Sciatic nerve (tissue), 2 donors: ENCODE measurements around the gene MSMB. TPM values are rescaled to one million over a fixed set of nuclear protein-coding genes. Genes with fewer than 3 reads are reported as not detected.
"Not testable (repeated sequence)": the region's sequence is repeated elsewhere in the genome, so short reads cannot be mapped to it uniquely, and the experiment has no call there.

Experiments used
- ATAC-seq: fragments of 200-7000 bp; cut with Tn5 transposase; one replicate; pipeline ENCODE4 v1.9.1; 2020; ENCODE audit warnings: mild to moderate bottlenecking, moderate library complexity
- DNase-seq: peaks from one replicate; pipeline ENCODE4 v3.0.0-alpha.2; 2020; ENCODE audit warnings: low spot score
- intact Hi-C: fragments of 100-400 bp; cut with DNase I; formaldehyde crosslinking; loops from one replicate; pipeline ENCODE4 v1.14.2; 2022
- total RNA-seq: library from RNA; stranded (reverse); fragmentation: NEBNext Ultra II Directional; extraction: Animal tissue kit (Norgen Biotek cat#: 25700); gene quantifications from one replicate; pipeline ENCODE4 v1.2.1, GENCODE V29; 2021
- donor health status: DM: no; HTN: no; CAD: no.
- donor health status: DM: no; HTN: no; CAD: no.

MSMB gene
- total RNA-seq, 1 donor from 2014 or later = not detected

DNA sequence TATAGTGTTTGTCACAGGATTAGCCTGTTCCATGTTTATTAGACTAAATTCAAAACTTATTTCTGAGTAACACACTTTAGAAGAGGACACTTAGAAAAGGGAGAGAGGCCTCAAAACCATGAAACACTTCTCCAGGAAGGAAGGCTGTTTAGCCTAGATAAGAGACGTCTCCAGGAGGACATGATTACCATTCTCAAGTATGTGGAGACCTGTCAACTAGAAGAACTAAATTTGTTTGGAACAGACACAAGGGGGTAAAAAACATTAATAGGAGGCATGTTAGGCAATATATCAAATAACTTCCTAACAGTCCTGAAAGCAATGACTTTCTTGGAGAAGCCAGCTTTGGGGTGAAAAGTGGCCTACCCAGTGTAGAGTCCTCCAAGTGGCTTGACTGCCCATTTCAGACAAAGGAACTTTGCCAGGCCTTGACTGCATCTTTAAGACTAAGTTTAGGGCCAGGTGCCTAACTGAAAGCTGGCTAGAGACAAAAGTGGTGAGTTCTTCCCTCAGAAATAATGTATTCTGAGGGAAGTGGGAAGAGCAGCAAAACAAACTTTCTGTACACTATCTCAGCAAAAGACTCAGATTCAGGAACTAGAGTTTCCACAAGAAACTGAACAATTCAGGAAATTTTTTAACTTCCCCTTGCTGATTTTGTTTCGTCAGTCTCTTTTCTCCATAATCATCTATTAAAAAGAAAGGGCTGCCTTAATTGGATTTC, 27.5 kb downstream of the MSMB start:
- intact Hi-C loops = no loop called here
- DNase-seq (no peak), ATAC-seq (no peak)

DNA sequence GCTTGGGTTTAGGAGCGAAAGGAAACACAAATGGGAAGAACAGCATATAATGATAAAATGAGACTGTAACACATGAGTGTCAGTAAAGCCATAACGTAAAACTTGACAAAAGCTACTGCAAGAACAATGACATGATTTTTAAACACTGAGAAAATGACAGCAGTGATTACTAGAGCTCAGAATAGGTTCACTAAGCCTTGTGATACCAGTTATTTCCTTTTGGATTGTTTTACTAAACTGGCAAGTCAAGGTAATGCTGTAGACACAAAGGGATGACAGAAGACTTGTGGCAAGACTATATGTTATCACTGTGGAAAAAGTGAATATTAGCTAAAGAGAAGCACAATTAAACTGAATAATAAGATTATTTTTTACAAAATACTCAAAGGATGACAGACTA, 28.3 kb downstream of the MSMB start:
- DNase-seq (no peak), ATAC-seq (no peak)
- intact Hi-C loops = no loop called here

DNA sequence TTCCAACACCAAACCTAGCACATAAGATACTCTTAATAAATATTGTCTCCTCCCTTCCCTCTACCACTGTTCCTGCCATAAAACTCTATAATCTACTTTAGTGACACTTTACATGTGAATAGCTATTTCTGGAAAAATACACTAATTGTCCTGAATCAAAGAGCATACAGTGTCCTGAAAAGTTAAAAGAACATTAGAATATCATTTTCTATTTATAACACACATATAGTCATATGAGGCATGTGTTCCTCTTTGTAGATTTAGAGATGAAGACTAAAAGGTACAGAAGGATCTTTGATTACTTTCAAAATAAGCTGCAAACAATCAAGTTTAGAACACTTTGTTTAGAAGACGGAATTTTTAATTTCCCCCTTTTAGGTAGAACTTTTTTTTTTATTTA, 29.3 kb downstream of the MSMB start:
- intact Hi-C loops = no loop called here
- ATAC-seq (no peak), DNase-seq (no peak)

DNA sequence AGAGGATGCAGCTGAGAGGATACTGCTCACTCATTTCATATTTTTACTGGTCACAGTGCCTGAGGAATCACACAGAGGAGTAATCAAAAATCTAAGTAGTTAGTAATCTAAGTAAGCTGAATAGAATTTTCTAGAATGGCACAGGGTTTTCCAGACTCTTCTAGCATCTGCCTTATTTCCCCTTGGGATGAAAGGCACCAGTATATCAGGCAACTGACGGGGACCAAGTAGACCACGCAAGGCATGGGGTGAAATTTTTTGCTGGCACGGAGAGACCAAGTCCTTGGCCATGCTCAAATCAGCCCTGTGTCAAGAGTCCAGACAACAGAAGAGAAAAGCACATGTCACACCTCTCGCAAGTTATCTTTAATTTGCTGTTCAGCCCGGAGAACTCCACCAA, 29.9 kb downstream of the MSMB start:
- ATAC-seq = no peak
- DNase-seq = no peak
- intact Hi-C loops = no loop called here

DNA sequence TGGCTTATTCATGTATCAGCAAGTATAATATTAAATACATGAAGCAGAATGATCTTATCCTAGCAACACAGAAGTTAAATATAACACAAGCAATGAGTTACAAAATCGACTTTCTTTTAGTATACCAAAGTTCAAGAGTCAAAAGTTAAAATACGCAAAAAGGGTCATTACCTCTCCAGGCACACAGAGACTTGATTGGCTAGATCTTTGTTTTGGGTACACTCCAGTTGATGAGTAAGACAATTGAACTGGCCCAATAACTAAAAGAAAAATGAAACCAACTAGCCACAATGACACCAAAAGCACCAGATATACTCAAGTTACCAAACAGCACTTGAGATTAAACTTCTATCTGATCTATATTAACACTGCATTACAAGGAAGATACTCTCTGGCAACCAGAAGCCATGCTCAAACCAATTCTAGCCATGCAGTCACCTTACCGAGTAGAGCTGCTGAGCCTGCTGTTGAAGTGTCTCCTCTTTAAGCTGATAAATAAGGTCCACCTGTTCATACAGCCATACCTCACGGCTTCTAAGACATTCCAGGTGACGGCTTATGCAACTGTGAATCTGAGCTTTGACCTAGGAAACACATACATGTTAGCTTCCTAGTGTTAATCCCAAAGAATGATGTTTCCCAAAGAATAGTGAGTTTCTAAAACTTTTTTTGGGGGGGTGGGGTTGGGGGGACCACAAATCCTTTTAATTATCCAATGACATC, 31.2 kb downstream of the MSMB start:
- intact Hi-C loops = no loop called here
- ATAC-seq (no peak), DNase-seq (no peak)

DNA sequence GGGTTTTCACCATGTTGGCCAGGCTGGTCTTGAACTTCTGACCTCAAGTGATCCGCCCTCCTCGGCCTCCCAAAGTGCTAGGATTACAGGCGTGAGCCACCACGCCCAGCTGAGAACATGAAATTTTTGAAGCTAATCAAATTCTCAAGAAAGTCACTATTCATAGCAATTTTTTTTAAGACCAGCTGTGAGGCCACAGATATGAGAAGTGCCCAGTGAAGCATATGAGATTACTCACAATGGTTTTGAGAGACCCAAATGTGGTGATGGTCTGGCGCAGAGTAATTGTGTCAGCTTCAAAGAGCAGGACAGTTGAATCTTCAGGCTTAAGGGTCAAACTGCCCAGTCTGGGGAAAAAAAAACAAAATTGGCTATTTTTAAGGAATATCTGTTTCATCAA, 31.9 kb downstream of the MSMB start:
- ATAC-seq (no peak), DNase-seq (no peak)
- intact Hi-C loops = no loop called here

DNA sequence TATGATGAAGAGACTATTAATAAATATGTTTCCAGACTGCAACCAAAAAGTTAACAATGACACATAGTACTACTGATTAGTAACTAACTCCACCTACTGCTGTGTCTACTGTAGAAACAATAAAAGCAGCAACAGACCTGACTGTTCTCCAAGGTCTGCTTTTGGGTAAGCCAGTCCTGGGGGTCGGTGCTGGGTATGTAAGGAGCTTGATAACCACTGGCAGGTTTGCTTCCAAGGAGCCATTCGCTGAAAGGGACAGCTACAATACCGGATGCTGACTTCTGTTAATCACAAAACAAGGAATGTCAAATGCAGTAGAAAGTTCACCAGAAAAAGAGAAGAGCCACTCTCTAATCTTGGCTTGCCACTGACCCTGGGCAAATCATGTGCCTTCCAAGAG, 33.3 kb downstream of the MSMB start:
- intact Hi-C loops = no loop called here
- ATAC-seq (no peak), DNase-seq (no peak)

DNA sequence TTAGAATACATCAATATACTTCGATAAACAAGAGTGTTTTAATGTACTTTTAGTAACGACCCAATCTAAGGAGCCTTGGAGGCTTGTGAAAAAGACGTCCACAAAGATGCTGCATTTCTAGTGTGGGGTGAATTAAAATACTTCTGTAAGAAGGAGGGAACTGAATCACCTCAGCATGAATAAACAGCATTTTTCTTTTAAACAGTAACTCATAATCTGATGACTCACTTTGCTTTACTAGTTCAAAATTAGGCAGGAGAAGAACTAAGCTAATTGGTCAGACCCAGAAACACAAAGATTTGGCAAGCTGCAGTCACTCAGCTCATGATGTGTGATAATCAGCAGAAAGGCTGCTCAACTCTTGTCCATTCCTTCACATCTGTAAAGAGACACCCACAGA, 39.9 kb downstream of the MSMB start:
- intact Hi-C loops = no loop called here
- ATAC-seq (no peak), DNase-seq (no peak)

DNA sequence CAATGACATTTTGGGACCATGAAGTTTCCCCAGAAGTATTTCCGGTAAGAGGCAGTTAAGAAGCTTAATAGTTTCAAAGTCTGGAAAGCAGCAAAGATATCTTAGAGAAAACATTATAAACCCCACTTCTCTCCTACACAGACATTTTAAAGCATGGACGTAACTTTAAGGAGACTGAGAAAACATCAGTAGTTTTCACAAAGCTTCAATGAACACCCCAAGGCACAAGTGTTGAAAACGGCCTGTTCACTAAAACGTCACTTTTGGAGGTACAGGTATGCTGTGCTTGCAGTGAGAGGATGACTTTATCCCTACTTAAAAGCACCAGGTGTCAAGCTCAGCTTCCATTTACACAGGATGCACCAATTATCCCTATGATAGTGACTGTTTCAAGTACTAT, 40.7 kb downstream of the MSMB start:
- intact Hi-C loops = no loop called here
- no peak for DNase-seq
- no peak for ATAC-seq

DNA sequence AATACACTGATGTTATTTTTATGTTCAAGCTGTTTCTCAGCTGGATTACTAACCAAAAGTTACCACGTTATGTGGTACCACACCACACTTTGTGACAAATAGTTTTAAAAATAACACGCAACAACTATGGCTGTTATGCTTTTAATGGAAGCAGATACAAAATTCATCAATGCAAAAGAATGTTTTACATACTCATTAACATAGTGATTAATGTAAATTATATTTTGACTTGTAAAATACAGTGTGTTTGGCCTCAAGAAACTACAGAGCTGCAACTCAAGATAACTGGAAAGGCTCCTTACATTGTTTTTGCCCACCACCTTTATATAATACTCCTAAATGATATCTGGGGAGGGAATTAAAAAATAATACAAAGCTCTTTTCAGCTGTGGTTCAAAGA, 41.1 kb downstream of the MSMB start:
- intact Hi-C loops = no loop called here
- ATAC-seq = no peak
- no peak for DNase-seq

DNA sequence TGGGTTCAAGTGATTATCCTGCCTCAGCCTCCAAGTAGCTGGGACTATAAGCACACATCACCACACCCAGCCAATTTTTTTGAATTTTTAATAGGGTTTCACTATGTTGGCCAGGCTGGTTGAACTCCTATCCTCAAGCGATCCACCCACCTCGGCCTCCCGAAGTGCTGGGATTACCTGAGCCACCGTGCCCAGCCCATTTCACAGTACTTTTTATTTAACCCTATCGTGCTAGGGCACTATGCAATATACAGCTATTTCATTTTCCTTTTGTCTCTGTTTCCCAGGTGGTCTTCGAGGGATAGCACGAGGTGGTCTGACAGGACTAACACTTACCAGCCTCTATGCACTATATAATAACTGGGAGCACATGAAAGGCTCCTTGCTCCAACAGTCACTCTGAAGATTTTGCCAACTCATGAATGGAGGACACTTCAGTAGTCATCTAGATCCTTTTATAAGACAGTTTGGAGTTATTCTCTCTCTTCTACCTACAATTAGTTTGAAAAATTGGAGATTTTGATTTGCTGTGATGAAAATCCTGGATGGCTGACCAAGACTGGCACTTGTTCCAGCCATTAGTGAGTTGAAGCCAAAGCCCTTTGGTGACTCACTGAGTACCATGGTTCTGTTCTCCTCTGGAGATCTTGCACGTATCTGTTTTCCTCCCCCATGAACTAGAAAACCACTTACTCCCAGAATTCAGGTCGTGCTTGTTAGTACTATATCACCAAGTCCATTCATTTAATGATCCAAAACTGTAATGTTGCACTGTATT, 43.0 kb downstream of the MSMB start:
- no peak for DNase-seq
- intact Hi-C loops = no loop called here
- no peak for ATAC-seq

DNA sequence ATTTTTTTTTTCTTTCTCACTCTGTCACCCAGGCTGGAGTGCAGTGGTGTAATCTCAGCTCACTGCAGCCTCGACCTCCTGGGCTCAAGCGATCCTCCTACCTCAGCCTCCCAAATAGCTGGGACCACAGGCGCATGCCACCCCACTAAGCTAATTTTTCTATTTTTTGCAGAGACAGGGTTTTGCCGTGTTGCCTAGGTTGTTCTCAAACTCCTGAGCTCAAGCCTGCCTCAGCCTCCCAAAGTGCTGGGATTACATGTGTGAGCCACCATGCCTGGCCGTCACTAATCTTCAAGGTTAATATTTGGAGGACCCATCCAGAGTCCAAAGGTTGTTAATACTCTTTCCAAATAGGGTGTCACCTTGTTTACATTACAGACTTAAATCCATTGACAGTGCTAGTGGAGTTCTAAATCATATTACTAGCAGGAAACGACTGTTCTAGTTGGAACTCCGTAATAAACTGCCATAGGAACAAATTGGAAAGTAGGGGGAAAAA, 43.8 kb downstream of the MSMB start:
- intact Hi-C loops, DNase-seq, ATAC-seq: not testable (repeated sequence)

DNA sequence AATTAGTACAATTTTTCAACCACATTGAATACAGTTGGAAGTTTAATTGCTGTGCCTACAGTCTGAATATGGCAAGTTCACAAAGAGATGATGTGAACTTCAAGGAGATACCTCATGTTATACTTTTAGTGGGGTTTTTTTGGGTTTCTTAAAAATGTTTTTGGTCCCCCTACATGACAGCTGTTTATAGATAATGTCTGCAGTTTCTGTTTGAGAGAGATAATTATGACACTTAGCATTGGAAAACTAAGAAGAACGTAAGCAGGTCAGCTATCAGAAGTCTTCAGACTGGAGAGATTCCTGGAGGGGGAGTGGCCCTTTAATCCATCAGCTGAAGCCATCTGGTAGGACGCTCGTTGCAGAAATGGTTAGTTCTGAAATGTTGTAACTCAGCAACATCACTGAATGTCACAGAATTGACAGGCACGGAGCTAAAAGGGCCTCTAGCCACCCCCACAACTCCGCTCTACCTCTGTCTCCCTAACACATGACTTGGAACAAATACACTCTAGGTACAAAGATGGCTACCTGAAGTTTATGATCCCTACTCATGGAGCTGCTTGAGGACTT, 44.8 kb downstream of the MSMB start:
- ATAC-seq (no peak), DNase-seq (no peak)
- intact Hi-C loops = no loop called here

DNA sequence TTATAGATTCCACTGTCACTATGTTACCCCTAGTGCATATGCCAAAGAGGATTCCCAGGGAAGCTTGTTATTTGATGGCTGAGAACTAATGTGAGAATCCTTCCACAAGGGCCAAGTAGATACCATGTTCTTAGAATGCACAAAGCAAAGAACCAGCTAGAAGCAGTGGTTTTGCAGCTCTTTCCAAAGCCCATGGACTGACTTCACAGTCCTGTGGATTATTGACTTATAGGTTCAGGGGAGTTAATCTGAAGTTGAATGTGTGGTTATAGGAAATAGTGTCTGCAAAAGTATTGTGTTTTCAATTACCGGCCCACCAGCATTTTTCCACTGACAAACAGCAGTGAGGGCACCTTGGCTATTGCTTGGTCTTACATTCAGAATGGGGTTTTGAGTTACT, 45.5 kb downstream of the MSMB start:
- intact Hi-C loops = no loop called here
- no peak for ATAC-seq
- no peak for DNase-seq

DNA sequence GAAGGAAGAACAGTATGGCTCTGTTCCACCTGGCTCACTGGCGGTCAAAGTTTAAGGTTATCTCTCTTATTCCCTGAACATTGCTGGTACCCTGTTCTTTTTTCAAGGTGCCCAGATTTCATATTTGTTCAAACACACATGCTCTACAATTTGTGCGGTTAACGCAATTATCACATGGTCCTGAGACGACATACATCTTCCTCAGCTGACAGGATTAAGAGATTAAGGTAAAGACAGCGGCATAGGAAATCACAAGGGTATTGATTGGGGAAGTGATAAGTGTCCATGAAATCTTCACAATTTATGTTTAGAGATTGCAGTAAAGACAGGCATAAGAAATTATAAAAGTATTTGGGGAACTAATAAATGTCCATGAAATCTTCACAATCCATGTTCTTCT, 46.1 kb downstream of the MSMB start:
- intact Hi-C loops, DNase-seq, ATAC-seq: not testable (repeated sequence)

DNA sequence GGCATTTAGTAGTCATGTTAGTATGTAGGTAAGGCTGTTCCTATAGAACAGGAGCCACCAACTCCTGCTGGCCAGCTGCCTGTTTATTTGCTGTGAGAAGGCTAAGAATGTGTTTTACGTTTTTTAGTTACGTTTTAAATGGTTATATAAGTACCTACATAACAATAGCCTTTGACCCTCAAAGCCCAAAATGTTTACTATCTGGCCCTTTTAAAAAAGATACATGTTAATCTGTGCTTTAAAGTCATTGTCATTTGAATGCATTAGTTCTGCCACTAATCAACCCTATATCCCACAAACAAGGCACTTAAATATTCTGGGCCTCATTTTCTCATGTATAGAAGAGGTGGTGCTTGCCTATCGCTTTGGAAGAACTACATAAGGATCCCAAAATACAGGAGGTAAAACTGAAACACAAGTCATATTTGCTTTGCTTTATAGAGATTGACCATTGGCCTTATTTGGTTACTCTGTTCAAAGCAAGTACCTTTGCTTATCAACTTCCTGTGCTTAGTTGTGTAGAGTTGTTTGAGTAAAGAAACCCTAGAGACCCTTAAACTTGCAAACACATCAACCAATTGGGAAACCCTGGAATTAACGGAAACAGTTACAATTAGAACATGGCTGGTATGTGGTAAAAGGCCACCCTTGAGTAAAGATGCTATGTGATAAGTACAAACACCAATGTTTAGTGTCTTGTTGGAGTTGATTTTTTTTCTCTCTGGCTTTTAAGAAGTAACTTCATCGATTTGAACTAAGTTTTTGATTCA, 47.9 kb downstream of the MSMB start:
- intact Hi-C loops = no loop called here

DNA sequence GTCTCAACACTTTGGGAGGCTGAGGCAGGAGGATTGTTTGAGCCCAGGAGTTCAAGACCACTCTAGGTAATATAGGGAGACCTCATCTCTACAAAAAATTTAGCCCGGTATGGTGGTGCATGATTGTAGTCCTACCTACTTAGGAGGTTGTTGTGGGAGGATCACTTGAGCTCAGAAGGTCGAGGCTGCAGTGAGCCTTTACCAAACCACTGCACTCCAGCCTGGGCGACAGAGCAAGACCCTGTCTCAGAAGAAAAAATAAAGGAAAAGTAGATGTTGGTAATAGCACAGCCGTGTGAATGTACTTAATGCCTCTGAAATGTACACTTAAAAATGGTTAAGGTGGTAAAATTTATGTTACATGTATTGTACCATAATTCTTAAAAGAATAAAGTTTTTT, 48.5 kb downstream of the MSMB start:
- intact Hi-C loops = no loop called here
- no peak for DNase-seq
- no peak for ATAC-seq

More for the DNA sequence above, 47.9 kb downstream of the MSMB start:
- ATAC-seq (no peak), DNase-seq (no peak)

DNA sequence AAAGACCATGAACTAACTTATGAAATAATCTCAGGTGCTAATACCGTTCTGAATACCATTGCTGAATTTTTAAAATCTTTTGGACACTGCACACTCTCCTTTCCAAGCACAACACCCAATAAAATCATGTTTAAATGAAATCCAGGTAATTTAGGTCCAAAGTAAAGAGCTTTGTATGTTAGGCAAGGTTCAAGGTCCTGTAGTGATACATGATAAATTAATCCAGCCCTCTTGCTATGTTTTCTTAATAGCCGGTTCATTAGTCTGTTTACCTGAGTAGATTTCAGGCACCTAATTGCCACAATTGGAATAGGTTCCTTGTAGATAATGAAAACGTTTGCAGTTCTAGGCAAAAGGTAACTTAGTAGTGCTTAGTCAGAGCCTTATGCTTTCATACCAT, 60.5 kb downstream of the MSMB start:
- ATAC-seq, intact Hi-C loops, DNase-seq: not testable (repeated sequence)

DNA sequence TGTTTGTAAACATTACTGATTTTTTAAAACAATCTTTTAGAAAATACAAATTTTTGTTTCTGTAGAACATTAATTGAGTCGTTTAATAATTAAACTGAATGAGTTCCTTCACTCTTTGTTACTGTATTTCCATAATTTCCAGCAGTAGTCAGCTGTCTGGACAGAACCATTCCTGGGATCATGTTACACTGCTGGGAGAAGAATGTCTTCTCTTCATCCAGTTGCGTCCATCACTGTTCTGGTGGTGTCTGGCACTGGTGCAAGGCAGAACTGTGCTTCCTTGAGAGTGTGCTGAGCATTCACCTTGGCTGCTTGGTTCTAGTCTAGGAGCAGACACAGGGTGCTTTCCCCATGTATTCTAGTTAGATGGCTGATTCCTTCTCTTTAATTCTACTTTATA, 61.6 kb downstream of the MSMB start:
- intact Hi-C loops, ATAC-seq: not testable (repeated sequence)

More for the DNA sequence above, 61.6 kb downstream of the MSMB start:
- DNase-seq = not testable (repeated sequence)
